HEK293 (cell line): ENCODE data around the gene NOXO1.
A peak's percentile ranks its signal among the peaks of the same experiment; 100 is the strongest.

Source experiments
- CTCF ChIA-PET: fragments of 350-600 bp; formaldehyde crosslinking; extraction: SDS; loops from one replicate; lab custom pipeline; 2021; ENCODE audit warnings: antibody characterized with exemption; lab: Yijun Ruan, JAX
- POLR2A ChIA-PET: fragments of 300-600 bp; formaldehyde crosslinking; extraction: SDS; loops from one replicate; lab custom pipeline; 2020; ENCODE audit warnings: antibody characterized with exemption, inconsistent platforms; lab: Yijun Ruan, JAX
- H3K27ac ChIP-seq: fragments of 200-500 bp; sonication (Bioruptor generic); 2 replicates; pipeline ENCODE4 v1.5.1; 2014; ENCODE audit warnings: low read depth, low read length, control low read depth, inconsistent platforms; ENCODE audit errors: extremely low read depth
- H3K36me3 ChIP-seq, 2 experiments: fragments of 200-500 bp in 1 of 2; sonication (Bioruptor generic) in 1 of 2; 1 replicate in 1 of 2; 2 replicates in 1 of 2; pipeline ENCODE4 v1.5.1; 2014 to 2017; ENCODE audit warnings: inconsistent platforms in 2 of 2, low read length in 2 of 2; ENCODE audit not compliant: control insufficient read depth in 2 of 2, insufficient read depth in 1 of 2
- H3K4me1 ChIP-seq: fragments of 200-500 bp; sonication (Bioruptor generic); 2 replicates; pipeline ENCODE4 v1.5.1; 2014; ENCODE audit warnings: mild to moderate bottlenecking, low read length, inconsistent platforms; ENCODE audit not compliant: control insufficient read depth, insufficient read depth
- H3K4me3 ChIP-seq: 2 replicates; pipeline ENCODE4 v1.5.1; 2011; ENCODE audit warnings: low read depth, mild to moderate bottlenecking, control low read depth, low read length, moderate library complexity
- H3K9me3 ChIP-seq: fragments of 200-500 bp; sonication (Bioruptor generic); 2 replicates; pipeline ENCODE4 v1.5.1; 2014; ENCODE audit warnings: low read depth, low read length, inconsistent platforms; ENCODE audit not compliant: control insufficient read depth, insufficient read depth
- EGR2 ChIP-seq: fragments of 450-650 bp; formaldehyde crosslinking; IDR thresholded peaks from 2 replicates; pipeline ENCODE4 v1.5.1; 2016; ENCODE audit warnings: low read depth, missing biosample characterization, missing genetic modification characterization
- KLF10 ChIP-seq: fragments of 450-650 bp; IDR thresholded peaks from 2 replicates; pipeline ENCODE4 v1.5.1; 2018; ENCODE audit warnings: missing biosample characterization, mild to moderate bottlenecking, missing genetic modification characterization
- KLF16 ChIP-seq: fragments of 450-650 bp; formaldehyde crosslinking; IDR thresholded peaks from 2 replicates; pipeline ENCODE4 v1.5.1; 2017; ENCODE audit warnings: missing biosample characterization, missing genetic modification characterization
- KLF9 ChIP-seq: fragments of 450-650 bp; formaldehyde crosslinking; IDR thresholded peaks from 2 replicates; pipeline ENCODE4 v1.5.1; 2016; ENCODE audit warnings: missing biosample characterization, missing genetic modification characterization, low read depth
- SP2 ChIP-seq: fragments of 450-650 bp; formaldehyde crosslinking; IDR thresholded peaks from 2 replicates; pipeline ENCODE4 v1.5.1; 2016; ENCODE audit warnings: missing biosample characterization, missing genetic modification characterization
- ZBTB17 ChIP-seq: fragments of 450-650 bp; formaldehyde crosslinking; IDR thresholded peaks from 2 replicates; pipeline ENCODE4 v1.5.1; 2016; ENCODE audit warnings: missing biosample characterization, missing genetic modification characterization
- ZNF140 ChIP-seq: fragments of 450-650 bp; formaldehyde crosslinking; IDR thresholded peaks from 2 replicates; pipeline ENCODE4 v1.5.1; 2016; ENCODE audit warnings: missing biosample characterization, missing genetic modification characterization
- ZNF16 ChIP-seq: fragments of 450-650 bp; formaldehyde crosslinking; IDR thresholded peaks from 2 replicates; pipeline ENCODE4 v1.5.1; 2016; ENCODE audit warnings: low read depth, missing biosample characterization, missing genetic modification characterization
- ZNF174 ChIP-seq: fragments of 450-650 bp; formaldehyde crosslinking; IDR thresholded peaks from 2 replicates; pipeline ENCODE4 v1.5.0; 2017; ENCODE audit warnings: missing biosample characterization, mild to moderate bottlenecking, missing genetic modification characterization
- ZNF223 ChIP-seq: fragments of 450-650 bp; formaldehyde crosslinking; IDR thresholded peaks from 2 replicates; pipeline ENCODE4 v1.5.1; 2016; ENCODE audit warnings: missing biosample characterization, missing genetic modification characterization
- ZNF302 ChIP-seq: fragments of 450-650 bp; formaldehyde crosslinking; IDR thresholded peaks from 2 replicates; pipeline ENCODE4 v1.5.1; 2016; ENCODE audit warnings: missing biosample characterization, missing genetic modification characterization, low read depth
- ZNF335 ChIP-seq: fragments of 450-650 bp; formaldehyde crosslinking; conservative IDR thresholded peaks from 2 replicates; pipeline ENCODE4 v1.5.1; 2016; ENCODE audit warnings: missing biosample characterization, missing genetic modification characterization
- ZNF341 ChIP-seq: fragments of 450-650 bp; formaldehyde crosslinking; IDR thresholded peaks from 2 replicates; pipeline ENCODE4; 2016; ENCODE audit warnings: low read depth, missing biosample characterization, missing genetic modification characterization
- ZNF350 ChIP-seq: fragments of 450-650 bp; formaldehyde crosslinking; IDR thresholded peaks from 2 replicates; pipeline ENCODE4 v1.5.0; 2017; ENCODE audit warnings: missing biosample characterization, mild to moderate bottlenecking, missing genetic modification characterization
- ZNF37A ChIP-seq: fragments of 450-650 bp; IDR thresholded peaks from 2 replicates; pipeline ENCODE4 v1.5.1; 2018; ENCODE audit warnings: missing biosample characterization, missing genetic modification characterization
- ZNF529 ChIP-seq: fragments of 450-650 bp; formaldehyde crosslinking; IDR thresholded peaks from 2 replicates; pipeline ENCODE4 v1.5.1; 2017; ENCODE audit warnings: missing genetic modification characterization, missing biosample characterization; ENCODE audit not compliant: insufficient replicate concordance
- ZNF548 ChIP-seq: fragments of 450-650 bp; formaldehyde crosslinking; IDR thresholded peaks from 2 replicates; pipeline ENCODE4 v1.5.1; 2016; ENCODE audit warnings: missing biosample characterization, missing genetic modification characterization
- ZNF677 ChIP-seq: fragments of 450-650 bp; IDR thresholded peaks from 2 replicates; pipeline ENCODE4 v1.5.0; 2018; ENCODE audit warnings: missing biosample characterization, mild to moderate bottlenecking, missing genetic modification characterization, moderate library complexity
- TF ChIP-seq, protein P1 (sequence below): fragments of 450-650 bp; formaldehyde crosslinking; IDR thresholded peaks from 2 replicates; pipeline ENCODE4 v1.5.1; 2016; ENCODE audit warnings: missing biosample characterization, missing genetic modification characterization
- TF ChIP-seq, protein P2 (sequence below): sonication (generic); formaldehyde crosslinking; IDR thresholded peaks from 2 replicates; pipeline ENCODE4 v1.8.1; 2022; ENCODE audit warnings: mild to moderate bottlenecking, moderate library complexity, missing genetic modification reagents
- TF ChIP-seq, protein P3 (sequence below): fragments of 450-650 bp; formaldehyde crosslinking; IDR thresholded peaks from 2 replicates; pipeline ENCODE4 v1.5.1; 2016; ENCODE audit warnings: missing biosample characterization, missing genetic modification characterization
- TF ChIP-seq, protein P4 (sequence below): fragments of 450-650 bp; formaldehyde crosslinking; IDR thresholded peaks from 2 replicates; pipeline ENCODE4 v1.5.1; 2016; ENCODE audit warnings: missing biosample characterization, missing genetic modification characterization
- TF ChIP-seq, protein P5 (sequence below): fragments of 450-650 bp; formaldehyde crosslinking; IDR thresholded peaks from 2 replicates; pipeline ENCODE4 v1.5.1; 2016; ENCODE audit warnings: missing biosample characterization, missing genetic modification characterization

NOXO1 gene

DNA sequence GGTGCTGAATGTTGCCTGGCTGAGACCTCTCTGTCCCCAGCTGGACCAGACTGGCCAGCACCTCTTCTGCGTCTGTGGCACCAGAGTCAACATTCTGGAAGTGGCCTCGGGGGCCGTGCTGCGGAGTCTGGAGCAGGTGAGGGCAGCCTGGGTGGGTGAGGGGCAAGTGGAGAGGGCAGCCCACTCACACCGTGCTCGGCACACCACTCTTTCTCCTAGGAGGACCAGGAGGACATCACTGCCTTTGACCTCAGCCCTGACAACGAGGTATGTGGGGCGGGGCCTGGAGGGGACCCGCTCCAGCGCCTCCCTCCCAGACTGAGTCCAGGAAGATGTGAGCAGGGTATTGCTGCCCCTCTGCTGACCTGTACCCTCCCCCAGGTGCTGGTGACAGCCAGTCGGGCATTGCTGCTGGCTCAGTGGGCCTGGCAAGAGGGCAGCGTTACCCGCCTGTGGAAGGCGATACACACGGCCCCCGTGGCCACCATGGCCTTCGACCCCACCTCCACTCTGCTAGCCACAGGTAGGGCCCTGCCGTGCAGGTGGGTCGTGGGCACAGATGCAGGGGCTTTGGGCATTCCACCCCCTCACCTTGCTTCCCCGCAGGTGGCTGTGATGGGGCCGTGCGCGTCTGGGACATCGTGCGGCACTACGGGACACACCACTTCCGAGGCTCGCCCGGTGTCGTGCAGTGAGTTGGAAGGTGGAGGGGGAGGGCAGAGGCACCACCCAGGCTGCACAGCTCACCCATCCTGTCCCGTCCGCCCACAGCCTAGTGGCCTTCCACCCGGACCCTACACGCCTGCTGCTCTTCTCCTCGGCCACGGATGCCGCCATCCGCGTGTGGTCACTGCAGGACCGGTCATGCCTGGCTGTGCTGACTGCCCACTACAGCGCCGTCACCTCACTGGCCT, 6.9 kb downstream of the NOXO1 start:
- ChIA-PET POLR2A (interaction anchor here (10.1 kb wide), 1 partner anchor 9 kb away, joined by 76 read pairs; the partner anchor contains the start of gene RPS2), CTCF (interaction anchor here (0.6 kb wide), 1 partner anchor 96 kb away, joined by 3 read pairs; no protein-coding TSS in a partner anchor)
- Histone ChIP-seq H3K27ac (no peak overlapping the region), H3K4me1 (no peaks in the 10 kb centered on the region), H3K36me3 (peaks cover 0 to 54% of the 10 kb centered on the region in 2 experiments; a peak in 1 of 3 replicates), H3K9me3 (no peaks in the 10 kb centered on the region), H3K4me3 (no peak overlapping the region)
- TF ChIP-seq ZNF140 (no peak), ZNF350 (tag by site-specific recombination) (no peak), KLF10 (tag by site-specific recombination) (no peak), ZNF335 (no peak), ZNF37A (tag by site-specific recombination) (no peak), EGR2 (no peak), KLF9 (no peak), ZNF677 (tag by site-specific recombination) (no peak), ZNF548 (tag by site-specific recombination) (no peak), ZNF529 (tag by site-specific recombination) (no peak)
- TF ChIP-seq, protein P1, sequence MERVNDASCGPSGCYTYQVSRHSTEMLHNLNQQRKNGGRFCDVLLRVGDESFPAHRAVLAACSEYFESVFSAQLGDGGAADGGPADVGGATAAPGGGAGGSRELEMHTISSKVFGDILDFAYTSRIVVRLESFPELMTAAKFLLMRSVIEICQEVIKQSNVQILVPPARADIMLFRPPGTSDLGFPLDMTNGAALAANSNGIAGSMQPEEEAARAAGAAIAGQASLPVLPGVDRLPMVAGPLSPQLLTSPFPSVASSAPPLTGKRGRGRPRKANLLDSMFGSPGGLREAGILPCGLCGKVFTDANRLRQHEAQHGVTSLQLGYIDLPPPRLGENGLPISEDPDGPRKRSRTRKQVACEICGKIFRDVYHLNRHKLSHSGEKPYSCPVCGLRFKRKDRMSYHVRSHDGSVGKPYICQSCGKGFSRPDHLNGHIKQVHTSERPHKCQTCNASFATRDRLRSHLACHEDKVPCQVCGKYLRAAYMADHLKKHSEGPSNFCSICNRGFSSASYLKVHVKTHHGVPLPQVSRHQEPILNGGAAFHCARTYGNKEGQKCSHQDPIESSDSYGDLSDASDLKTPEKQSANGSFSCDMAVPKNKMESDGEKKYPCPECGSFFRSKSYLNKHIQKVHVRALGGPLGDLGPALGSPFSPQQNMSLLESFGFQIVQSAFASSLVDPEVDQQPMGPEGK (tag by site-specific recombination): no peak
- TF ChIP-seq, protein P2, sequence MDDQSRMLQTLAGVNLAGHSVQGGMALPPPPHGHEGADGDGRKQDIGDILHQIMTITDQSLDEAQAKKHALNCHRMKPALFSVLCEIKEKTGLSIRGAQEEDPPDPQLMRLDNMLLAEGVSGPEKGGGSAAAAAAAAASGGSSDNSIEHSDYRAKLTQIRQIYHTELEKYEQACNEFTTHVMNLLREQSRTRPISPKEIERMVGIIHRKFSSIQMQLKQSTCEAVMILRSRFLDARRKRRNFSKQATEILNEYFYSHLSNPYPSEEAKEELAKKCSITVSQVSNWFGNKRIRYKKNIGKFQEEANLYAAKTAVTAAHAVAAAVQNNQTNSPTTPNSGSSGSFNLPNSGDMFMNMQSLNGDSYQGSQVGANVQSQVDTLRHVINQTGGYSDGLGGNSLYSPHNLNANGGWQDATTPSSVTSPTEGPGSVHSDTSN (CRISPR knock-in tag): no peak

DNA sequence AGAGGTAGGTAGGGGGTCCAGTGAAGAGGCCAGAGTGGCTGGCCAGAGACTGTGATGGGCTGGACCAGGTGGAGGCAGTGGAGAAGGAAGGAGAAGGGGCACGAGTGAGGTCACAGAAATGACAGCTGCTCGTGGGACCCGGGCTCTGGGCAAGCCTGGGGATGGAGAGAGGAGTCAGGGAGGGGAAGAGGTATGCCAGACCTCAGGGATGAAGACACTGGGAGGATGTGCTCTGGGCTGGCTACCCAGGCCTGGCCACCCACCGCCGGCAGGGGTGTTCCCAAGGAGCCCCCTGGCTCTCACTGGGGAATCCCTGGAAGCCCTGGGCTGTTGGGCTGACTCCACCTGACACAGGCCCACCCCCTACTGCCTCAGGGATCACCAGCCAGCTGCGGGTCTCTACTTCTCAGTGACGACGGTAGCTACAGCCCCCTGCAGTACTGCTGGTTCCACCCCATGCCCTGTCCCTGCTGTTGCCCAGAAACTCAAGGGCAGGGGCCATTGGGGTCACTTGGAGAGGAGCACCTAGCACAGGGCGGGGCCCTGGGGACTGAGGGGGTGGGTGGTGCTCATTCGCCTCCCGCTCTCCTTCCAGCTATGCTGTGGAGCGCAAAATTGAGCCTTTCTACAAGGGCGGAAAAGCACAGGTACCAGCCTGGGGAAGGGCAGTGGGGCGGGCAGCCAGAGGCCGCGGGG, 7.7 kb downstream of the NOXO1 start:
- H3K4me1 ChIP-seq: no peaks in the 10 kb centered on the region
- no peak overlapping the region for H3K27ac ChIP-seq
- H3K36me3 ChIP-seq: peaks cover 0 to 47% of the 10 kb centered on the region in 2 experiments; a peak in 1 of 3 replicates
- TF ChIP-seq ZBTB17: peak; percentile 20; the same call in 1 of the 2 replicates
- TF ChIP-seq, protein P3, sequence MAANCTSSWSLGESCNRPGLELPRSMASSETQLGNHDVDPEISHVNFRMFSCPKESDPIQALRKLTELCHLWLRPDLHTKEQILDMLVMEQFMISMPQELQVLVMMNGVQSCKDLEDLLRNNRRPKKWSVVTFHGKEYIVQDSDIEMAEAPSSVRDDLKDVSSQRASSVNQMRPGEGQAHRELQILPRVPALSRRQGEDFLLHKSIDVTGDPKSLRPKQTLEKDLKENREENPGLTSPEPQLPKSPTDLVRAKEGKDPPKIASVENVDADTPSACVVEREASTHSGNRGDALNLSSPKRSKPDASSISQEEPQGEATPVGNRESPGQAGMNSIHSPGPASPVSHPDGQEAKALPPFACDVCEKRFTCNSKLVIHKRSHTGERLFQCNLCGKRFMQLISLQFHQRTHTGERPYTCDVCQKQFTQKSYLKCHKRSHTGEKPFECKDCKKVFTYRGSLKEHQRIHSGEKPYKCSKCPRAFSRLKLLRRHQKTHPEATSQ (tag by site-specific recombination): no peak
- POLR2A ChIA-PET: interaction anchor here (1.0 to 10.1 kb wide), 2 partner anchors 8 to 12 kb away, joined by 3 to 76 read pairs; partner anchors contain the start of gene RPS2
- CTCF ChIA-PET: interaction anchor here (0.6 kb wide), 1 partner anchor 95 kb away, joined by 3 read pairs; no protein-coding TSS in a partner anchor
- no peaks in the 10 kb centered on the region for H3K9me3 ChIP-seq
- no peak overlapping the region for H3K4me3 ChIP-seq

DNA sequence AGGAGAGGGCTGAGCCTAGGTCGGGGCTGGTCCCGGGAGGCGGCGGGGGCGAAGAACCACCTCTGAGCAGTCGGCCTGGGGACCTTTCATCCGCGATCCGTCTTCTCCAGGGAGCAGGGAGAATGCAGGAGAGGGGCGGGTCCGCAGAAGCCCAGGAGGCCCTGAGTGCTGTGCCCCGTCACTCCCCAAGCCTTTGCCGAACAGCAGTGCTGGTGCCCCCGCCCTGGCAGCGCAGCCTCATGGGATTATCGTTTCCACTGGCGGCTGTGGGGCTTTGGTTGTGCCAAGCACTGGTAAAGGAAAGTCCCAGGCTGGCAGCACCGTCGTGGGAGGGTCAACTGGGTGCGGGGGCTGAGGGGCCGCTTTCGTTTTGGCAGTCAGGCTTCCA, 8.8 kb downstream of the NOXO1 start:
- peaks cover 0 to 35% of the 10 kb centered on the region in 2 experiments; a peak in 1 of 3 replicates for H3K36me3 ChIP-seq
- CTCF ChIA-PET: interaction anchor here (1.2 kb wide), 1 partner anchor 12 kb away, joined by 4 read pairs; no protein-coding TSS in a partner anchor
- POLR2A ChIA-PET: interaction anchor here (1.2 to 1.8 kb wide), 5 partner anchors 9 to 190 kb away, joined by 3 to 17 read pairs (median 9); partner anchors contain the start of genes GFER, NUBP2 and SPSB3
- H3K27ac ChIP-seq: peak overlapping the region; percentile 88; the same call in 1 of the 2 replicates
- peak overlapping the region; percentile 97 for H3K4me3 ChIP-seq
- no peaks in the 10 kb centered on the region for H3K9me3 ChIP-seq
- no peaks in the 10 kb centered on the region for H3K4me1 ChIP-seq
- TF ChIP-seq, protein P4, sequence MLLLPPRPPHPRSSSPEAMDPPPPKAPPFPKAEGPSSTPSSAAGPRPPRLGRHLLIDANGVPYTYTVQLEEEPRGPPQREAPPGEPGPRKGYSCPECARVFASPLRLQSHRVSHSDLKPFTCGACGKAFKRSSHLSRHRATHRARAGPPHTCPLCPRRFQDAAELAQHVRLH (tag by site-specific recombination): no peak
- TF ChIP-seq ZNF16: no peak
- TF ChIP-seq ZNF223 (tag by site-specific recombination): no peak
- no peak for TF ChIP-seq ZNF302
- TF ChIP-seq KLF16: no peak
- TF ChIP-seq SP2: peak; percentile 20
- peak; percentile 81 for TF ChIP-seq ZNF341 (tag by site-specific recombination)
- TF ChIP-seq, protein P5, sequence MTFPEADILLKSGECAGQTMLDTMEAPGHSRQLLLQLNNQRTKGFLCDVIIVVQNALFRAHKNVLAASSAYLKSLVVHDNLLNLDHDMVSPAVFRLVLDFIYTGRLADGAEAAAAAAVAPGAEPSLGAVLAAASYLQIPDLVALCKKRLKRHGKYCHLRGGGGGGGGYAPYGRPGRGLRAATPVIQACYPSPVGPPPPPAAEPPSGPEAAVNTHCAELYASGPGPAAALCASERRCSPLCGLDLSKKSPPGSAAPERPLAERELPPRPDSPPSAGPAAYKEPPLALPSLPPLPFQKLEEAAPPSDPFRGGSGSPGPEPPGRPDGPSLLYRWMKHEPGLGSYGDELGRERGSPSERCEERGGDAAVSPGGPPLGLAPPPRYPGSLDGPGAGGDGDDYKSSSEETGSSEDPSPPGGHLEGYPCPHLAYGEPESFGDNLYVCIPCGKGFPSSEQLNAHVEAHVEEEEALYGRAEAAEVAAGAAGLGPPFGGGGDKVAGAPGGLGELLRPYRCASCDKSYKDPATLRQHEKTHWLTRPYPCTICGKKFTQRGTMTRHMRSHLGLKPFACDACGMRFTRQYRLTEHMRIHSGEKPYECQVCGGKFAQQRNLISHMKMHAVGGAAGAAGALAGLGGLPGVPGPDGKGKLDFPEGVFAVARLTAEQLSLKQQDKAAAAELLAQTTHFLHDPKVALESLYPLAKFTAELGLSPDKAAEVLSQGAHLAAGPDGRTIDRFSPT (tag by site-specific recombination): no peak
- no peak for TF ChIP-seq ZNF174 (tag by site-specific recombination)
